GM21737 (cell line): ENCODE measurements around the gene RRP12.

Experiments
- ATAC-seq: cut with Tn5 transposase; IDR thresholded peaks from one replicate; pipeline ENCODE4 v1.9.1; 2021; ENCODE audit warnings: mild to moderate bottlenecking, moderate library complexity; ENCODE audit not compliant: unreplicated experiment

Gene RRP12

DNA sequence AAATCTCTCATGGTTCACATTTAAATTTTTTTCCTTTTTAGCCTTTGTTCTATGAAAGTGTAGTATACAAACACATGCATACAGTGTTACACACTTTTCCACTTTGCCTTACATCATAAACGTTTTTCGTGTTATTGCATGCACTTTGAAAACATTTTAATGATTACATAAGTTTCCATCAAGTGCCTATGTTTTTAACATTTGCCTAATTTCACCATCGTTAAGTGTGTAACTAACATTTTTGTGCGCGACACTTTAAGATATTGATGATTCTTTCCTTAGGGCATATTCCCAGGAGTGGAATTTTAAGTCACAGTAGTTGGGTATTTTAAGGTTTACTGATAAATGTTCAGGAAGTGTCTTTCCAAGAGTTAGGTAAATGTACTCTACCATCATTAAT is 65.1 kb downstream of the RRP12 start:
- no peak for ATAC-seq

GRCh38 chr10:97335188-97335619 is 65.9 kb downstream of the RRP12 start:
- ATAC-seq = no peak

DNA sequence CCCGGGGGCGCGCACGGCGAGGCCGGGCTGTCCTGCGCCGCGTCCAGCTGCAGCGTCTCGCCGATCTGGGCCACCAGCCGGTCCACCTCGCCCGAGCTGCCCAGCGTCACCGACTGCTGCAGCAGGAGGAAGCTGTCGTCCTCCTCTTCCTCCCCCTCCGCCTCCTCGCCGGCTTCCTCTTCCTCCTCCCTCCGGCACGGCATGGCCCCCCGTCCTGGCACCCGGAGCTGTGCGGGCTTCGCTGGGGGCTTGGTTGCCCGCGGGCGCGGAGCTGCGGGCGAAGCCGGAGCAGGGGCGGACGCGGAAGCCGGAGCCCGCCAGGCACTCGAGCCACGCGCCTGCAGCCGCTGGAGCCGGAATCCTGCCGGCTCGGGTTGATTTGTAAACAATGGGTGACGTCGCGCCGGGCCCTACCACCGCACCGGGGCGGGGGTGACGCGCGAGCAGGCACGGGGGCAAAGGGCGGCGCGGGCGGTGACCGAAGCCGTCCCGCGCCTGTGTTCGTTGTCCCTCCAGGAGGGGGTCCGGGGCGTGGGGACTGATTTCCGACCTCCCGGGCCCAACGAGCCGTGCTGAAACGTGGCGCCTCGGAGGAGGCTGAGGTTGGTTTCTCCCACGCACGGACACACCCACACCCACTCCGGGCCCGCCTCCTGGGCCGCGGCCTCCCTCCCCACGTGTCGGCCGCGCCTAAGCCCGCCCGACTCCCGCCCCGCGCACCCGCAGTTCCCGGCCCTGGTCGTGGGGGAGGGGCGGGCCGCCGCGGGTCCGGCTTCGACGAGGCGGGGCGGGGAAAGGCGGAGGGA is 66.6 kb downstream of the RRP12 start, which contains the start of gene FRAT2:
Gene FRAT2, minus strand, starts transcription at position 360 of the 806 bp plus-strand sequence. Its CDS starts 157 bp downstream, at position 203.
- ATAC-seq = peak; percentile 84

- ATAC-seq = peak; percentile 12
Observed at GRCh38 chr10:97333601-97334369, 67.4 kb downstream of the RRP12 start.

DNA sequence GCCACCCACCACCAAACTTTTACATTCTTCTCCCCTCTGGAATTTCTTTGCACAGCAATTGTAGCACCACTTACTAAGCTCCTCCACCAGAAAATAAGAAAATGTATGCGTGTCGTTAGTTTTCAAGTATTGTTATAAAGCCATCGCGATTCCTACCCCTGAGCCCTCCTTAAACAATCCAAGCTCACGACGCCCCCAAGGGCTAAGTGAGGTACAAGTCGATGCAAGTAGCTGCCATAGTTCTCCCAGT is 67.9 kb downstream of the RRP12 start:
- ATAC-seq = no peak

DNA sequence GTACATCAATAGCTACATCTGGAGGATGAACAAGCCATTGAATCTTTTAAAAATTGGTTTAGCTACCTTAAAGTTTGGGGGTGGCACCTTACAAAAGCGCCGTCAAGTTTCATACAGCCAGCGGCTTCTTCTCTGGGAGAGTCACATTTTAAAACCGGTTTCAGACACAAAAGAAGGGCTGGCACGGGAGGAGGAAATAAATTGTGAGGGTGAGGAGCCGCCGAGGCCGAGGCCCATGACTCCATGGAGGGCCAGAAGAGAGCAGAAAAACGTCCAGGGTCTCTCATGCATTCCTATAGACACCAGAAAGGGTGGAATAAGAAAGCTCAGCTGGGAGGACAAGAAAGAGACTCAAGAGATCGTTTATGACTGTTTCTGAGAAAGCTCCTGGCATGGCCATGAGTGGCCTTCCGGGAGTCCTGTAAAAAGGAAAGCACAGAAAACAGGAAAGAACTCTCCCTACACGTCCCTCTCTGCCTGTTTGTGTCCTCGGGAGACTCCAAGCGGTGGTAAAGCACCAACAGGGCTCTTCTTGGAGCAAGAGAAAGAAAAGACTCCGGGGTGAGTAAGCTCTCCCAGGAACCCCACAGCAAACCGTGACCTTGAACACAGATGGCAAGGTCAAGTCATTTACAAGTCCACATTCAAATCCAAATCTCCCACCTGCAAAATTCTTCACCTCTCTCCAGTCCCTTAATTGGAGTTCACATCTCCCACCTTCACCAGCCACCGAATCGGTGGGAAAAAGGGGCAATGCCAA is 68.4 kb downstream of the RRP12 start:
- ATAC-seq = no peak

DNA sequence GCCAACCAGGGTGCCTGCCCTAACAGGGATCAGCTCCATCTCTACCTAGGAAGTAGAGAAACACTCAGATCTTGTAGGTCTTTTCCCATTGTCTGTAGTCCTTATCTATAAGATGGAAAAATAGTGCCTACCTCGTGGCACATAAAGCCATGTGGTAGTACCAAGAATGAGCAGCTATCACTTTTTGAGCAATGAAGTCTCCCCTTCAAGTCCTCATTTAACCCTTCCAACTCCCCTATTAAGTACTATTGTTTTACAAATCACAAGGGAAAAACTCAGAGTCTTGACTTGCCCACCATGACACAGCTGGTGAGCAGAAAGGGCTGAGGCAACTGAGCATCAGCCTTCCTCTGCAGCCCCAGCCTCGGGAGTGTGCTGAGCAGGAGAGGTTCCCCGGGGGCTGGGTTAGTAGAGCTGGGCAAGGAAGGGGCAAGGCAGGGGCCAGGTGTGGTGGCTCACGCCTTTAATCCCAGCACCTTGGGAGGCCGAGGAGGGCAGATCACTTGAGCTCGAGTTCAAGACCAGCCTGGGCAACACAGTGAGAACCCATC is 69.9 kb downstream of the RRP12 start:
- no peak for ATAC-seq

GRCh38 chr10:97329766-97330165 is 71.4 kb downstream of the RRP12 start:
- ATAC-seq = no peak

DNA sequence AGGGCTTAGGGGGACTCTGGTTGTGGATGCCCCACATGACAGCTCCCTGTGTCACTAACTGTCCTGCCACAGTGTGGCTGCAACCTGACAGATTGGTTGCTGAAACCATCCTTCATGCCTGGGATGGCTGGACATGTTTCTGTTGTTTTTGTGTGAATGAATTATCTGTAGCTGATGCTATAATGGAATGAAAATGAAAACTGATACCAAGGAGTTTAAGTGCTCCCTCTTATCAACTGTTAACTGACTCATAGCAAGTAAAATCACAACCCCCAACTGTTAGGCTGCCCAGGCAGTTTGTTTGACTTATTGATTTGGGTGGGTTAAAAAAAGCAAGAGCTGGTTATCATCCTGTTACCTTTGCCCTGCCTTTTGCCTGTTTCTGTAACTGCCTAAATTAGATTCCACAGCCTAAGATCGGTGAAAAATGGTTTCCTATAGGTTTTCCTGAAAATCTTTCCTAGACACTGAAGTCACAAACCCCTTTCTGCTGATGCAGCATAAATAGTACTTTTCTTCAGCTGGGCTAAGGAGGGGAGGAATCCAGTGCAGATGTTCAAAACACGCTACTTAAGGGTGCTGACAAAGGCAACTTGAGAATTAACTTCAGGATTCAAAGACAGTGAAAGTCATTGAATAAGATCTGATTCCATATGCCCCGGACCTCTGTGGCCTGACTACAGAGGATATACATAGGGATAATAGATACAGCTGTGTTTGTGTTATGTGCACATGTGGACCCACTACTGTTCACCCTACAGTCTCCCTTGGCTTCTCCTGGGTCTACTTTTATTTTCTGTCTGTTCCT is 72.3 kb downstream of the RRP12 start:
- ATAC-seq = no peak

GRCh38 chr10:97327348-97328294 is 73.5 kb downstream of the RRP12 start:
- ATAC-seq = no peak

DNA sequence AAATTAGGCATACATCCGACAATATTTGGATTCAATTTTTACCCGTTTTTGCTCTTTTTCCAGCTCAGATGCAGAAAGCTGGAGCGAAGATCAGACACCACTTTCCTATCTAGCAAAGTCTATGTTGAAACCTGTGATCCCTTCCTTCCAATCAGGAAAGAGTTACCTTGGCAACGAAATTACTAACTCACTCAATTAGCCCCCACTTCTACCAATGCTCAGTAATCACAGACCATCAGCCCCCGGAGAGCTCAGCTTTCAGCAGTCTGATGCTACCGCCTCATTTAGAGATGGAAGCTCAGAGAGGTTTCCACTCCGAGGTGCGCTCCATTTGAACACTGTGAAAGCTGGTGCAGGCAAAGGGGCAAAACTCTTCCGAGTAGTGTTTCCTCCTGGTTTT is 75.4 kb downstream of the RRP12 start:
- ATAC-seq = no peak

GRCh38 chr10:97323501-97323900 is 77.6 kb downstream of the RRP12 start:
- ATAC-seq = no peak

- no peak for ATAC-seq
Observed at GRCh38 chr10:97321804-97322190, 79.3 kb downstream of the RRP12 start.

DNA sequence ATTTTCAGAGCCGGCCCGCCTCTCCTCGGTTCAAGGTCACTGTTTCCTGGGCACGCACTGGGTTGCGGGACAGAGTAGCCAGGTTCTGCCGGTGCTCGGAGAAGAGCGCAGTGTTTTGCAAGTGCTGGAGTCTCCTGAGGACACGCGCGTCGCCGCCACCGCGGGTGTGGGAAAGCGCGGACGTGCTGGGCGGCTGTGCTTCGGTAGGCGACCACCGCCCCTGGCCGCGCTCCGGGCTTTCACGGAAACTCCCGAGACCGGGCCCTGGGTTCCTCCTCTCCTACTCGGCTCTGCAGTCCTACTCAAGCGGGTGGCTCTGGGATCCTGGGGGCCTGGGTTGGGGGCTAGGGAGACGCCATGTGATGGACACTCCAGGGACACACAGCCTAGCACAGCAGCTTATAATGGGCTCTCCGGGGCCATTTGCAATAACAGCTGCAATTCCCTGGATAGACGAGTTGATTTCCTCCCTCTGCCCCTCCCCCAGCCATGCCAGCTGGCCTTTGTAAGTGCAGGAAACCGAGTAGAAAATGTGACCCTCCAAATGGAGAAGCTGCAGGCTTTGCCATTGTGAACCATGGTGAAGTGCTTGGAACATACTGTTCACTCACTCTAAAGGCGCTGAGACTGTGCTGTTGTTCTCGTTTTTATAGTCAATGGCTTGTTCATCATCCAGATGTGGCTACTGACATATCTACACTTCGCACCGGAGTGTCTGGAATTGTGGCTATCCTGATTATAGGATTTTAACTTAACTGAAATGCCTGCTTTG is 79.9 kb downstream of the RRP12 start:
- no peak for ATAC-seq

- ATAC-seq = no peak
Observed at GRCh38 chr10:97320480-97321031, 80.6 kb downstream of the RRP12 start.

- ATAC-seq = peak; percentile 26
Observed at GRCh38 chr10:97319671-97320479, 81.3 kb downstream of the RRP12 start.
